T-helper 22 cell (primary cell): ENCODE data around the gene IFNG-AS1.

Experiments used
- DNase-seq: peaks from one replicate; pipeline ENCODE4 v3.0.0-alpha.2; 2020; ENCODE audit warnings: low read depth

IFNG-AS1 gene

DNA sequence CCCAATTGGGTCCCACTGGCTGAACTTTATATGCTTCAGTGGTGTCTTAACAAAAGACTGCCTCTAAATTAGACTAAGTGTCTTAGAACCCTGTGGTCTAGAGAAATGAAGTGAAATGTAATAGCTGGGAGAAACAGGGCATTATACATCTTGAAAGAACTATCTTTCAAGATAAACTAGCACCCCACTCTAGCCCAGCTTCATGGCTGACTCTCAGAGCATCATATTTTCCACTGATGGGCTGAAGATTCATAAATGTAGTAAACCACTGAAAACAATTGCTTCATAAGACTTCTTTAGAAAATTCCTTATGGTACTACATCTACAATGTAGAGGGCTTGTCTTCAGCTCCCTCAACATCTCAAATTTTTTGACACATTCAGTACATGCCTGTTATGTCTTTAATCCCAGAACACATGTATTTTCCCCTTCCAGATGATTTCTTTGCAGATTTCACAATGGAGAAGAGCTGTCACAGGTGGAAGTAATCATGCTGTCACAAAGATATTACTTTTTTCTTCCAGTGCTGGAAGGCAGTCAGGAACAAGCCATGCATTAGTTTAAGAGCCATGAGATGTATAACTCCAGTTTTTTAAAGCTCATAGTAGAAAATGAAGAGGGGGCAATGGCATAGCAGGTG is 48.5 kb downstream of the IFNG-AS1 start:
- no peak for DNase-seq

DNA sequence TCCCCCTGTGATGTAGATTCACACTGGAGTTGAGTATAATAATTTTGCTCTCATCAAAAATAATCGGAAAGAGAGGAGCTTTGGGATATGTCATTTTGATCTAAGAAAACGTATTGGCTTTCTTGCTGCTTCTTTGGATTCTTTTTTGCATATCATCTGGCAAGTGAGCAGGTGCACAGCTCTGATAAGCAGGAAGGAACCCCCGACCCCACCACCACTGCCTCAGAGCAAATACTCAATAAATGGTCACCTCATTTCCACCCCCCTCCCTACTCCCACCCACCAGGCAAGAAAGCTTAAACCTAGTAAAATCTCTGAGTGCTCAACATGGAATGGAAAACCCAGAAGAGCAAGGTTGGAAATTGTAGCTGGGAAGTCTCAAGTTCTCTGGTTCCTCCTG is 49.4 kb downstream of the IFNG-AS1 start:
- DNase-seq, result no peak

DNA sequence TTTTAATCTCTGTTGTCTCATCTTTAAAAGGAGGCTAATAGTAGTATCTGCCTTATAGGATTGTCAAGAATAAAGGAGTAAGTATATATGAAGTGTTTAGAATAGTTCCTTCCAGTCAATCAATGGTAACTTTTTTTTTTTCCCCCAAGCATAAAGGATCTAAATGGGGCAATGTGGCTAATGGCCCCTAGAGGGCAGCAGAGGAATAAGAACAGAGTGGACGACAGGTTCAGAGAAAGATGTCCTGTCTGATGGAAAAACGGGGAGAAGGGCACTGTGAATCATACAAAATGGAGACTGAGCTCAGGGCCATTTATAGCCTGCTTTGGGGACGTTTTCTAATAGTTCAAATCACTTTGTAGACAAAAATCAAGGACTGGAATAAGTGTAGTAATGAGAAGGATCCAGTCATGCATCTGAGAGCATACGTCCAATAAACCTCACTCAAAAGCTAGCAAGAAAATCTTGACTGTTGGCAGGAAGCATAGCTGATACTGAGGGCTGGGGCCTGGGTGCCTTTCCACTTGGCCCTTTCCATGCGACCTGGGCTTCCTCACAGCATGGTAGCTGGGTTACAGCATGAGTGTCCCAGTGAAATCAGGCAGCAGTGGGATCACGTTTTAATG is 51.3 kb downstream of the IFNG-AS1 start:
- peak; percentile 3 for DNase-seq

DNA sequence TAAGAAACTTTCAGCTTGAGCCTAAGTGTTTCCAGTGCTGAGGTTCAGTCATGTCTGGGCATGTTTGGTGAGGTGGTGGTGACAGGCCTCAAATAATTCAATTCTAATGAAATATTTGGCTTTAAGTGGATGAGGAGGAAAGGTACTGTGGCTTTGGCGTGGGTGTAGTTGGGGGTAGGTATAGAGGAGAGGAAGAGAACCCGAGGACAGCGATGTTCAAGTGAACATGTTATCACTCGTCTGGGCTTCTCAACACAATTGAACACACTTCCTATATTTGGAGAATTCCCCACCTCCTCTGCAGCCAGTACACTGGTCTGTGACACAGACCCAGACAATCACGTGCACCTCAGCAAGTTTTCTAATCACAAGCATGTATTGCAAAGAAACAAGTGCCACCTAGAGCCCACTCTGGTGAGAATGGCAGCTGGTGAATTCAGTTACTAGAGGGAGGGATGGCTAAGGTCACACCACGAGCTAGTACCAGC is 53.0 kb downstream of the IFNG-AS1 start:
- DNase-seq, result no peak

DNA sequence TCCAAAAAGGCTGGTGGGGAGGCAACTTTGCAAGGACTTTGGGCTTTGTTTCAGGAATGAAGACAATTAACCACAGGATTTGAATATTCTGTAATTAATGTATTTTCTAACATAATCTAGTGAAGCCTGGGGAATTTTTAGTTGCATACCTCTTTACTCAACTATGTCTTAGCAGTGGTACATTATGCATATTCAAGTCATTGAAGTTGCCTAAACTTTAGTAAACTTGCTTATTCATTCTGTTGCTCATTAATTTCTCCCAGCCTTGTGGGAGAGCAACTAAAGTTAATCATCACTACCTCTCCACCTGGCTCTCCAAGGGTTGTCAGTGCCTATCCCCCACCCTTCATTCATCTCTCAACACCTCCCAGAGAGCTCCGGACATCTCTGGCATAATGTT is 54.2 kb downstream of the IFNG-AS1 start:
- DNase-seq, result no peak

DNA sequence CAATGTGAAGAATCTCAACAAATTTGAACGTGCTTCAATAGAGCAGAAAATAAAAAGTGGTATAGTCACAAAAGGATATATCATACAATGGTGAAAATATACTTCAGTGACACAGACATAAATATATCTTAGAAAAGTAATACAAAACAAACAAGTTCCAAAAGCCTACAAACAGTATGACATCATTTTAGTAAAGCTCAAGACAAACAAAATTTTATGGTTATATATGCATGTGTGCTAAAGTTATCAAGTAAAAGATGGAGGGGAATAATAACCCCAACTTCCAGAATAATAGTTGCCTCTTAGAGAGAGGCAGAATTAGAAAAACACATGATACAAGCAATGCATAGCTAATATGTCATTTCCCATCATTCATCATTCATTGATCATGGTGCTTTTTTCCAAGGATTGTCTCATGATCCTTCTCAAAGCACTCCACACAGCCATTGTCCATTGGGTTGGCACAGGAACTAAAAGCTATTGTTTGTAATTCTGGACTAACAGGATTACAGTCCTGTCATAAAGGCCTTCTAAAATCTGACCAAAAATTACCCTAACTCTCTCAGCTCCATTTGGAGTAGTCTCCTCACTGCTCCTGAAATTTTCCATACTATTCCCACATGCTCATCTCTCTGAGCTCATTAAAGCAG is 59.5 kb downstream of the IFNG-AS1 start:
- no peak for DNase-seq

DNA sequence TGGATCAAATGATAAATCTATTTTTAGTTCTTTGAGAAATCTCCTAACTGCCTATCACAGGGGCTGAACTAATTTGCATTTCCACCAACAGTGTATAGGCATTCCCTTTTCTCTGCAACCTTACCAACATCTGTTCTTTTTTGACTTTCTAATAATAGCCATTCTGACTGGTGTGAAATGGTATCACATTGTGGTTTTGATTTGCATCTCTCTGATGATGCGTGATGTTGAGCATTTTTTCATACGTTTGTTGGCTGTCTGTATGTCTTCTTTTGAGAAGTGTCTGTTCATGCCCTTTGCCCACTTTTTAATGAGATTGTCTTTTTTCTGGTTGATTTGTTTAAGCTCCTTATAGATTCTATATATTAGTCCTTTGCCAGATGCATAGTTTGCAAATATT is 67.1 kb downstream of the IFNG-AS1 start:
- no peak for DNase-seq

DNA sequence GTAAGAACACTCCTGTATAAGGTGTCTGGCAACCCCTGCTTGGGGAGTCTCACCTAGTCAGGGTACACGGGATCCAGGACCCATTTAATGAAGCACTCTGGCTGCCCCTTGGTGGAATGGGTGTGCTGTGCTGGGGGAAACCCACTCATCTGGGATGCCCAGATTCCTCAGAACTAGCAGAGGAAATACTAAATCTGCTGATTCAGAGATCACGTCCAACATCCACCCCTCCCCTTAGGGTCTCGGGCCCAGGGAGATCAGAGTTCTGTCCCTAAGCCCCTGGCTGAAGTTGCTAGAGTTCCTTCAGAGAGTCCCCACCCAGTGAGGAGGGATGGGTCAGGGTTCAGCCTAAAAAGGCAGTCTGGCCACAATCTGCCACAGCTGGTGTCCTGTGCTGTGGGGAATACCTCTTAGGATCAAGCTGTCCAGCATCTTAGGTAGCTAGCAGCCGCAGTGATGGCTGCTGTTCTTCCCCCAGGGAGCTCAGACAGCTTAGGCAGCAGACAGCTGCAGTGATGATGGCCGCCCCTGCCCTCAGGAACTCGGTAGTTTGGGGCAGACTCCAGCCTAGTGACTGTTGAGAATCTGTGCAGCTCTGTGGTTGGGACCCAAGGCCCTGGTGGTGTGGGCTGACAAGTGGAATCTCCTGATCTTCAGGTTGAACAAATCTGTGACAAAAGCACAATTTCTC is 74.8 kb downstream of the IFNG-AS1 start:
- no peak for DNase-seq

DNA sequence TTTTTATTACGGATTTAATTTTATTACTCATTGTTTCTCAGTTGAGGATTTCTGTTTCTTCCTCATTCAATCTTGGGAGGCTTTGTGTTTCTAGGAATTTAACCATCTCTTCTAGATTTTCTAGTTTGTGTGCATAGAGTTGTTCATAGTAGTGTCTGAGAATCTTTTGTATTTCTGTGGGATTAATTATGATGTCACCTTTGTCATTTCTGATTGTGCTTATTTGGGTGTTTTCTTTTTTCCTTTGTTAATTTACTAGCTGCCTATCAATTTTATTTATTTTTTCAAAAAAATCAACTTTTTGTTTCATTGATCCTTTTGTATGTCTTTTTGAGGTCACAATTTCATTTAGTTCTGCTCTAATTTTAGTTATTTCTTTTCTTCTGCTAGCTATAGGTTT is 75.9 kb downstream of the IFNG-AS1 start:
- DNase-seq, result no peak

DNA sequence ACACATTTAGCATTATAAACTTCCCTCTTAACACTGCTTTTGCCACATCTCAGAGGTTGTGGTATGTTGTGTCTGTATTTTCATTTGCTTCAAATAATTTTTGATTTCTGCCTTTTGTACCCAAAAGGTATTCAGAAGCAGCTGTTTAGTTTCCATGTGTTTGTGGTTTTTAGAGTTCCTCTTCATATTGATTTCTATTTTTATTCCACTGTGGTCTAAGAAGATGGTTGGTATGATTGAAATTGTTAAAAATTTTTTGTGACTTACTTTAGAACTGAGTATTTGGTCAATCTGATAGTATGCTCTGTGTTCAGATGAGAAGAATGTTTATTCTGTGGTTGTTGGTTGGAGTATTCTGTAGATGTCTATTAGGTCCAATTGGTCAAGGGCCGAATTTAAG is 76.4 kb downstream of the IFNG-AS1 start:
- DNase-seq, result no peak

DNA sequence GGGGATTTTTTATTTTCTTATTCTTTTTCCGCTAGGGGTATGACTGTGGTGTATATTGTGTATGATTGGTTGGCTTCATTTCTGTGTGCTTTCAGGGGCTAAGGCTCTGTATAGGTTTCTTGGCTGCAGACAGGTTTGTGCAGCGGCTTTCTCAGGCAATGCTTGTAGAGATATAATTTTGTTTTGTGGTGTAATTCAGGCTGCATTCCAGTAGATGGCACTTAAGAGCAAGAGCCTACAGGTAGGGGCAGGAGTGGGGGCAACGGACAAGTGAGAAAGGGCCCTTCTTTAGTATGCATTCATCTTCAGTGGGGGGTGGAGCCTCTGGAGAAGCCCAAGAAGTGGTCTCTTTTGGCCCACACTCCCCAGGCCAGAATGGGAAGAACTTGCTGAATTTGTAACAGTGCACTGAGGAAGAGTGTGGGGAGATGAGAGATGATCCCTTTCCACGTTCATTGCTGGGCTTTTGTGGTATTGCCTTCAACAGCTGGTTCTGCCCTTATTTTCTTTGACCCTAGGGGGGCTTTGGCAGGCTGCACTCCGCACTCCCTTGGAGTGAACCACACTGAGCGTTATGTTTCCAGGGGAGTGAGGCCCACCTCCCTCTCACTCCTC is 78.6 kb downstream of the IFNG-AS1 start:
- DNase-seq, result no peak

DNA sequence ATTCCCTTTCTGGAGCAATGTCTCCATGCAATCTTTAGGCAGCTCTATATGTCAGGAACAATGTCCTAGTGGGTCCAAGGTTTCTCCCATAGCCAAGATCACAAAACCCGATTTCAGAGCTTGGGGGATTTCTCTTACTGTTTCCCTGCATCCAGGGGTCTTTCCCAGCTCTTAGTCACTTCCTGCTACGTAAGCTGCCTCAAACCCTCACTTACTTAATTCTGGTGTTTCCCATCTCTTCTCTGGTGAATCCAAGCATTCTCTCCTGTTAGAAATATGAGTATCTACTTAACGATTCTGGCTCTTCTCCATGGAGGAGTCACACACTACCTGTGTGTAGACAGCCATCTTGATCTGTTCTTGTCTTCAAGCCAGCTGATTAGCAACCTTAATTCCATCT is 80.0 kb downstream of the IFNG-AS1 start:
- no peak for DNase-seq
